NCI-H69 (cell line): Measurements from ENCODE around the gene FBLN1.
"Not testable (repeated sequence)": the region's sequence is repeated elsewhere in the genome, so short reads cannot be mapped to it uniquely, and the experiment has no call there.

Source experiments
- DNase-seq: peaks from one replicate; lab custom pipeline; 2025; lab: John Stamatoyannopoulos, UW

The FBLN1 gene

GRCh38 chr22:45548991-45549761 is 46.5 kb downstream of the FBLN1 start:
- peak; percentile 33 for DNase-seq

- no peak for DNase-seq
Observed at GRCh38 chr22:45549762-45550378, 47.2 kb downstream of the FBLN1 start.

- no peak for DNase-seq
Observed at GRCh38 chr22:45550416-45550815, 47.7 kb downstream of the FBLN1 start.

- DNase-seq = no peak
Observed at GRCh38 chr22:45550891-45551290, 48.2 kb downstream of the FBLN1 start.

GRCh38 chr22:45551310-45552016 is 48.8 kb downstream of the FBLN1 start:
- DNase-seq = no peak

GRCh38 chr22:45552017-45552411 is 49.3 kb downstream of the FBLN1 start:
- no peak for DNase-seq

- peak; percentile 14 for DNase-seq
Observed at GRCh38 chr22:45552580-45553350, 50.1 kb downstream of the FBLN1 start.

GRCh38 chr22:45553351-45554039 is 50.8 kb downstream of the FBLN1 start:
- peak; percentile 88 for DNase-seq

GRCh38 chr22:45554040-45554406 is 51.3 kb downstream of the FBLN1 start:
- DNase-seq = peak; percentile 80

GRCh38 chr22:45554861-45555260 is 52.2 kb downstream of the FBLN1 start:
- no peak for DNase-seq

GRCh38 chr22:45557926-45558325 is 55.2 kb downstream of the FBLN1 start:
- not testable (repeated sequence) for DNase-seq

- DNase-seq = not testable (repeated sequence)
Observed at GRCh38 chr22:45560092-45560491, 57.4 kb downstream of the FBLN1 start.

- not testable (repeated sequence) for DNase-seq
Observed at GRCh38 chr22:45560761-45561160, 58.1 kb downstream of the FBLN1 start.

- DNase-seq = no peak
Observed at GRCh38 chr22:45562102-45562501, 59.4 kb downstream of the FBLN1 start.

- DNase-seq = no peak
Observed at GRCh38 chr22:45562537-45563361, 60.1 kb downstream of the FBLN1 start.

GRCh38 chr22:45563362-45564040 is 60.8 kb downstream of the FBLN1 start:
- no peak for DNase-seq

GRCh38 chr22:45564349-45565030 is 61.8 kb downstream of the FBLN1 start:
- DNase-seq = no peak

GRCh38 chr22:45565171-45565570 is 62.5 kb downstream of the FBLN1 start:
- DNase-seq = no peak

GRCh38 chr22:45565973-45566372 is 63.3 kb downstream of the FBLN1 start:
- no peak for DNase-seq

- DNase-seq = no peak
Observed at GRCh38 chr22:45568213-45568612, 65.5 kb downstream of the FBLN1 start.
